ENCODE data around the gene RAD51B.

DNA sequence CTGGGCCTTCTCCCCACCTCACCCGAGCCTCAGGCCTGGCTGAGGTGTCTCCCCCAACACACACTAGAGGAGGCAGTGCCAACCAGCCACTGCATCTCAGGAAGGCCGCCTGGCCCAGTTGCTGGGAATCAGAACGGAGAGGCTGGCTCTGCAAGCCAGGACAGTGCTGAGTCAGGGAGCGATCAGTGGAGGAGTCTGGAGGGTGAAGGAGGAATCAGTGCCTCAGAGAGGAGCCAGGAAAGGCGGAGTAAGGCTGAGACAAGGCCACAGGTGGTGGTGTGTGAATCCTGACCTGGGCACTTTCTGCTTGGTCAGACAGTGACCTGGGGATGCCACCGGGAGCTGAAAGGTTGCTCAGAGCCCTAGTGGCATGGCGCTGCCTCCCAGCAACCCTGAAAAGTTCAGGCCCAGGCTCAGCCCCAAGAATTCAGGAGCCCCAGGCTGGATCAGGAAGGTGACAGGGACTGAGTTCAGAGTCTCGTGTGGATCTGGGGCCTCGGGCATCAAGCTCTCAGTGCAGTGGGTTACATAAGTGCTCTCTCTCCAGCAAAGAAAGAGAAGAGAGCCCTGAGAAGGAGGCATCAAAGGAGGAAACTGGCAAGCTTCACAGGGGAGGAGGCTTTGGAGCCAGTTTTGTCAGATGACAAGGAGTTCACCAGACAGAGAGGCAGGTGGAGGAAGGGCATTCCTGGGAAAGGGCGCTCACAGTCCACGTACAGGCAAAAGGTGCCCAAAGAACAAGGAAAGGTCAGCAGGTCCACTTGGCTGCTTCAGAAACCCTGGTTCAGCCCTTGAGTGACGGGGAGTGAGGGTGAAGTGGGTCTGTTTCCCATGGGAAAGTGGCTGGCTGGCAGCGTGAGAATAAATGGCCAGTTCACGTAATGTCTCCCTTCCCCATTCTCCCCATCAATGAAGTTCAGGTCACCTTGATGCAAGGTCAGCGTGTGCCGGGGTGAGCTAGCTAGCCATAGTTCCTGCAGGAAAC is 885.4 kb downstream of the RAD51B start:
- TF ChIP-seq EZH2phosphoT487 (IDR thresholded peaks at IDR 0.05; ENCODE audit: borderline replicate concordance, low read length): no peak
- TF ChIP-seq, protein P1, sequence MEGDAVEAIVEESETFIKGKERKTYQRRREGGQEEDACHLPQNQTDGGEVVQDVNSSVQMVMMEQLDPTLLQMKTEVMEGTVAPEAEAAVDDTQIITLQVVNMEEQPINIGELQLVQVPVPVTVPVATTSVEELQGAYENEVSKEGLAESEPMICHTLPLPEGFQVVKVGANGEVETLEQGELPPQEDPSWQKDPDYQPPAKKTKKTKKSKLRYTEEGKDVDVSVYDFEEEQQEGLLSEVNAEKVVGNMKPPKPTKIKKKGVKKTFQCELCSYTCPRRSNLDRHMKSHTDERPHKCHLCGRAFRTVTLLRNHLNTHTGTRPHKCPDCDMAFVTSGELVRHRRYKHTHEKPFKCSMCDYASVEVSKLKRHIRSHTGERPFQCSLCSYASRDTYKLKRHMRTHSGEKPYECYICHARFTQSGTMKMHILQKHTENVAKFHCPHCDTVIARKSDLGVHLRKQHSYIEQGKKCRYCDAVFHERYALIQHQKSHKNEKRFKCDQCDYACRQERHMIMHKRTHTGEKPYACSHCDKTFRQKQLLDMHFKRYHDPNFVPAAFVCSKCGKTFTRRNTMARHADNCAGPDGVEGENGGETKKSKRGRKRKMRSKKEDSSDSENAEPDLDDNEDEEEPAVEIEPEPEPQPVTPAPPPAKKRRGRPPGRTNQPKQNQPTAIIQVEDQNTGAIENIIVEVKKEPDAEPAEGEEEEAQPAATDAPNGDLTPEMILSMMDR (conservative IDR thresholded peaks at IDR 0.05; ENCODE audit: low read depth, low read length): no peak

Data from PC-3 (cell line).